ENCODE results near the gene PGRMC1. TPM values are rescaled to one million over a fixed set of nuclear protein-coding genes. Genes with fewer than 3 reads are reported as not detected.
"Not testable (repeated sequence)": the region's sequence is repeated elsewhere in the genome, so short reads cannot be mapped to it uniquely, and the experiment has no call there.

PGRMC1 gene
- total and polyA plus RNA-seq, 10 donors: 13.6 to 60.1 (median 36.1) TPM

GRCh38 chrX:119201570-119201969, 34.5 kb upstream of the PGRMC1 start:
- intact Hi-C loops (cut with DNase I; ENCODE audit: low total_unique reads): no loop called here
- TF ChIP-seq CTCF (IDR thresholded peaks at IDR 0.05 in 8 of 11, conservative IDR thresholded peaks at IDR 0.05 in 3 of 11) (no peak), POLR2A (IDR thresholded peaks at IDR 0.05) (no peak), POLR2AphosphoS5 (IDR thresholded peaks at IDR 0.05) (no peak)
- Histone ChIP-seq H3K9me3 (no peaks in the 10 kb centered on the region), H3K4me1 (no peaks in the 10 kb centered on the region), H3K4me3 (no peak overlapping the region), H3K36me3 (no peaks in the 10 kb centered on the region), H3K27ac (no peak overlapping the region), H3K27me3 (replicated peaks in 1 of 7) (peaks cover 0 to 8% (median 0%) of the 10 kb centered on the region in 7 donors)
- DNase-seq: no peak
- 78 to 91% (median 87%) methylated on average over 3 to 4 of the region's 4 CpGs for WGBS, 5 donors

- 61 to 86% (median 82%) methylated on average over 5 of the region's 5 CpGs for WGBS, 5 donors
Measured at GRCh38 chrX:119206203-119206602, 29.9 kb upstream of the PGRMC1 start.

GRCh38 chrX:119207483-119207882, 28.6 kb upstream of the PGRMC1 start:
- DNase-seq; H3K36me3 ChIP-seq; H3K4me3 ChIP-seq; intact Hi-C loops (cut with DNase I; ENCODE audit: low total_unique reads); H3K9me3 ChIP-seq; H3K4me1 ChIP-seq; H3K27ac ChIP-seq: not testable (repeated sequence)
- 77 to 94% (median 86%) methylated on average over 8 to 10 of the region's 10 CpGs for WGBS, 5 donors
- peaks cover 0 to 22% (median 0%) of the 10 kb centered on the region in 7 donors for H3K27me3 ChIP-seq (replicated peaks in 1 of 7)

More at GRCh38 chrX:119206203-119206602, 29.9 kb upstream of the PGRMC1 start:
- H3K36me3 ChIP-seq: no peaks in the 10 kb centered on the region
- no peak overlapping the region for H3K27ac ChIP-seq
- TF ChIP-seq POLR2A (IDR thresholded peaks at IDR 0.05): no peak
- no peak for TF ChIP-seq POLR2AphosphoS5 (IDR thresholded peaks at IDR 0.05)
- no peak for TF ChIP-seq CTCF (IDR thresholded peaks at IDR 0.05 in 8 of 11, conservative IDR thresholded peaks at IDR 0.05 in 3 of 11)
- H3K27me3 ChIP-seq (replicated peaks in 1 of 7): peaks cover 0 to 15% (median 0%) of the 10 kb centered on the region in 7 donors
- no peak overlapping the region for H3K4me3 ChIP-seq
- H3K9me3 ChIP-seq: no peaks in the 10 kb centered on the region
- intact Hi-C loops (cut with DNase I; ENCODE audit: low total_unique reads): no loop called here
- H3K4me1 ChIP-seq: no peaks in the 10 kb centered on the region
- DNase-seq: no peak

GRCh38 chrX:119208401-119209057, 27.6 kb upstream of the PGRMC1 start:
- H3K4me3 ChIP-seq: no peak overlapping the region
- no peaks in the 10 kb centered on the region for H3K4me1 ChIP-seq
- intact Hi-C loops (cut with DNase I; ENCODE audit: low total_unique reads): no loop called here
- 87 to 97% (median 92%) methylated on average over 8 to 37 of the region's 37 CpGs for WGBS, 5 donors
- no peaks in the 10 kb centered on the region for H3K9me3 ChIP-seq
- no peak for DNase-seq
- H3K27ac ChIP-seq: no peak overlapping the region
- H3K36me3 ChIP-seq: no peaks in the 10 kb centered on the region
- no peak for TF ChIP-seq CTCF (IDR thresholded peaks at IDR 0.05 in 8 of 11, conservative IDR thresholded peaks at IDR 0.05 in 3 of 11)
- no peak for TF ChIP-seq POLR2AphosphoS5 (IDR thresholded peaks at IDR 0.05)
- no peak for TF ChIP-seq POLR2A (IDR thresholded peaks at IDR 0.05)
- H3K27me3 ChIP-seq (replicated peaks in 1 of 7): peaks cover 0 to 22% (median 0%) of the 10 kb centered on the region in 7 donors

- intact Hi-C loops (cut with DNase I; ENCODE audit: low total_unique reads): not testable (repeated sequence)
Measured at GRCh38 chrX:119210931-119211648, 25.0 kb upstream of the PGRMC1 start.

More at GRCh38 chrX:119210931-119211648, 25.0 kb upstream of the PGRMC1 start:
- 87 to 96% (median 94%) methylated on average over 8 to 30 of the region's 30 CpGs for WGBS, 5 donors
- H3K4me3 ChIP-seq, H3K4me1 ChIP-seq, H3K9me3 ChIP-seq, H3K36me3 ChIP-seq, DNase-seq, H3K27ac ChIP-seq: not testable (repeated sequence)
- peaks cover 0 to 17% (median 0%) of the 10 kb centered on the region in 7 donors for H3K27me3 ChIP-seq (replicated peaks in 1 of 7)
